C1 segment of cervical spinal cord (tissue), 14 donors: ENCODE measurements around the gene AMOTL1.

Source experiments
- DNase-seq, 14 donors: peaks; one replicate each; lab custom pipeline; 2025; lab: John Stamatoyannopoulos, UW

Gene AMOTL1

DNA sequence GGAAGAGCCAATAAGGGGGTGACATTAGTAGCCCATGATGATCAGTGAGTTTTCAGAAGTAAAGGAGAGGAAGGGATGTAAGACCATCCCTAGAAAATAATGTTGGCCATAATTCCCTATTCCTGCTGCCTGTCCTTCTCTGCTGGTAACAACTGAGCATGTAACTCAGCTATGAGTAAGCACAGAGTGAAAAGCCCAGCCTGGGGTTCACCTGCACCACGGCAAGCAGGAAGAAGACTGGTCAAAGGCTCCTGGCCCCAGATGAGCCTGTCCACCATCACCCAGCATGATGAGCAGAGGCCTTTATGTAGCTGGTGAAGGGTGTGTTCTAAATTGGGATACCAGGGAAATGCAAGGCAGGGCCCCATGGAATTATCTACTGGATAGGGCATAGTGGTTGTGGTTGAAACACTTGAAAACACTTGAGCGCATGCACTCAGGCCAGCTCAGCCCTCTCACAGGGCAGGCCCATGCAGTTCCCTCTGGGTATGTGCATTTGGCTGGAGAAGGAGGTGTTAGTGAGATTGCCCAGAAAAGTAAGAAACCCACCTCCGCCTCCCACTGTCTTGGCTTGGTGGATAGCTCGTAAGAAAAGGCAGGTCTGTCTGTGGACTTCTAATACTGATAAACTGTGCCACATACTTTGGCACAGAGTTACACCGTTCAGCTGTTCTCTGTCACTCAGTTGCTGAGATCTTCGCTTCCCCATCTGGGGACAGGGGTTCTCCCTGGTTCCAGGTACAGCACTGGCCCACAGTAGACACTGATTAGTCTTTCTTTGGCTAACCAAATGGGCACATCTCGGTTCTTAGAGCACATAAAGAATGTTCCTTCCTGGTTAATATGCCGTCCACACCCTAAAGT is 86.8 kb downstream of the AMOTL1 start:
- no peak for DNase-seq

DNA sequence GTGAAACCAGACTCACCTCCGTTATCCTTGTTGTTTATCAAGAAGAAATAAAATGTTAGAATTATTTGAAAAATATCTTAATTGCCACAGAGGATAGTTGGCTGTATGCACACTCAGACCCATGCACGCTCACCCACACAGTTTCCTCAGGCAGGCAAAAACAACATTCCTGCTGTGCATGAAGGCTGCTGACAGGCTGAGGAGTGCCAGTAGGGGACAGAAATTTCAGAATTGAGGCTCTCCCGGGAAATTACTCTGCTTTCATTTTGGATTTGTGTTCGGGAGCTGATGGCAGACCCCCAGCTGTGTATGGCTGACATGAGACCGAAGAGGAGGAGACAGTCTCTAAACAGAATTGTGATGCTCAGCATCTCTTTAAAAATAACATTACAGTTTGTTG is 87.5 kb downstream of the AMOTL1 start:
- DNase-seq: no peak

DNA sequence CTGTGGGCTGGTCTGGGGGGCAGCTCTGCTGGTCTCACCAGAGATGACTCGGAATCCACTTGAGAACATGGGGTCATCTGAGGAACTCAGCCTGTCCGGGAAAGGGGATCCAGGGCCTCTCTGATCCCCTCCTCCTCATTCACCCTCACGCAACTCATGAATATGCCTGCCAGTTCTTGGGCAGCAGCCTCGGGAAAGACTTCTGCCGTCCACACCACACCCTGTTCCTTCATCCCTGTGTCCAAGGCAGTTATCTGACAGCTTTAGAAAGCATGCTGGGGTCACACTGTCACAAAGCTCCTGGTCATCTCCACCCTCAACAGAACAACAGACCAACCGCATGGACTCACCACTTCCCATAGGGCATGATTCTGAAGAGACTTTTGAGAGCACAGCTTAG is 88.3 kb downstream of the AMOTL1 start:
- DNase-seq: no peak

DNA sequence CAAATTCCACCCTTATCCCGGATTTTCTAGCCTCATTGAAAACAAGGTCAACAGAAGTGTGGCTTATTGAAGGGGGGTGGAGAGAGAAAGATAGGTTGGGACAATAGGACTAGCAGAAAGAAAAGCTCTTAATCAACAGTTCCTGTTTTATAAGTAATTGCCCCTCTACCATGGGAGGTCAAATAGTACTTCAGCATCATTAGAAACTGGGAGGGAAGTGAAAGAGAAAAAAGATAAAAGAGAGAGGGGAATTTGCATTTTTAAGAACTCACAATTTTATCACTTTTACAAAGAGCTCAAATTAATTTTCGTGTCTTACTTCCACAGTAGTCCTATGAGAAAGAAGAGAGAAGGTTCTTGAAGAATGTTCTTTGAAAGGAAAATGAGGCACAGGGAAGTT is 89.2 kb downstream of the AMOTL1 start:
- DNase-seq: no peak

DNA sequence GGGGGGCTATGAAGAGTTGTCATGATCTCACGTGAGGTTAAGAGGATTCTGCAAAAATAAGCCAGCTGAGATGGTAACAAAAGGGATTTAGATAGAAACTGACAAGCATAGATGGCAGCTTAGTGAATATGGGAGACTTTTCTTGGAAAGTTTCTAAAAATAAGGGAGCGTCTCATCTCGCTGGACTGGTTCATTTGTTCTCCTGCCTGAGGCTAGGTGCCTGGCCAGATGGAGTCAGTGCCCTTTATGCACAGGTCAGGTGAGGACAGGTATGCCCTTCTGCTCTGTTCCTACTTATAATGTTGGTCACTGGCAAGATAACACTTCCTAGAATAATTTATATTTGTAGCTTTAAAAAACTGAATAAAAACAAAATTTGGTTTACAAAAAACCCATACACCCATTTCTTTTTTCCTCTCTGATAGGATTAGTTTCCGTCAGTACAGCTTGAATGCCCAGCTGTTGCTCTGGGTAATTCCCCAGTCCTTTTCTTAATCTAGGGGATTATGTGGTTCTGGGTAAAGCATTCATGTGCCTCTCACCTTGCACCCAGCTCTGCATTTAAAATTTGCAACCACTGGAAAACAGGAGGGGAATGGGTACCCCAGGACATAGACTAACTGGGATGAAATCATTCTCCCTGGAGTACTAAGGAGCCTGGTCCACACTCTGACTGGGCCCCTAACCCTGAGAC is 90.0 kb downstream of the AMOTL1 start:
- DNase-seq: no peak

DNA sequence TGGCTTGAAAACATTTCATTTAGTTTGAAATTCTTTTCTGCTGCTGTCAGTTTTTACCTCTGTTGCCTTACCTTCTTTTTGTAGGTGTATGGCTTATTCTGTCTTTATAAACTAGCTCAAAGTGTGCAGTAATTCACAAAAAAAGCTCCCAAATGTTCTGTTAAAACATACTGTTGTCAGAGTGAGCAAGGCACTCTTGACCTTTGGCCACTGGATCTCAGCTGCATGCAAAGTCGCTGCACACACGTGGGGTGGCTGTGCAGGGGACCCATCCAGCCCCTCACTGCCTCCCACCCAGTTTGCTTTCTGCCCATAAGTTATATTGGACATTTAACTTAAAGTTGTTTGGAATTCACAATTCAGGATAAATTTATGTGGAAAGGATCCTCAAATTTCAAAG is 92.2 kb downstream of the AMOTL1 start:
- no peak for DNase-seq

DNA sequence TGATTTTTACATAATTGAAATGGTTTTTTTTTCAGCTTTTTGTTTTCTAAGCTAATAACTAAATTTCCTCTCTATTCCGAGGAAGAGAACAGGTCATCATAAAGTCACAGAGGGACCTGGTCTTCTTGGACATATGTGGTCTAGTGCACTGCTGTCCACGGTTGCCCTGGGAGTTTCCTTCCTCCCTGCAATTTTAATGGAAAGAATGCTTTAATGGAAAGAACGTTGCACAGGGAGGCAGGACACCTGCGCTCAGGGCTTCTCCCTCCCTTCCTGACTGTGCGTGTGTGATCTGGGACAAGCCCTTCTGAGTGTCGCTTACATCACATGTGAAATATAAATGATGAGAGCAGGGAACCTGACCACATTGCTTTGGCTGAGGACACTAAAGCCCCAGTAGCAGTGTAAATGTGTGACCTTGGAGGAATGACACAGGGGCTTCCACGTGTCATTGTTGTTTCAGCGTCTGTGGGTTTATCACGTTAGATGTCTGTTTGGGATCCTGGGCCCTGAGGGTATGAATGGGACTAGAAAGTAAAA is 93.2 kb downstream of the AMOTL1 start:
- DNase-seq: no peak

DNA sequence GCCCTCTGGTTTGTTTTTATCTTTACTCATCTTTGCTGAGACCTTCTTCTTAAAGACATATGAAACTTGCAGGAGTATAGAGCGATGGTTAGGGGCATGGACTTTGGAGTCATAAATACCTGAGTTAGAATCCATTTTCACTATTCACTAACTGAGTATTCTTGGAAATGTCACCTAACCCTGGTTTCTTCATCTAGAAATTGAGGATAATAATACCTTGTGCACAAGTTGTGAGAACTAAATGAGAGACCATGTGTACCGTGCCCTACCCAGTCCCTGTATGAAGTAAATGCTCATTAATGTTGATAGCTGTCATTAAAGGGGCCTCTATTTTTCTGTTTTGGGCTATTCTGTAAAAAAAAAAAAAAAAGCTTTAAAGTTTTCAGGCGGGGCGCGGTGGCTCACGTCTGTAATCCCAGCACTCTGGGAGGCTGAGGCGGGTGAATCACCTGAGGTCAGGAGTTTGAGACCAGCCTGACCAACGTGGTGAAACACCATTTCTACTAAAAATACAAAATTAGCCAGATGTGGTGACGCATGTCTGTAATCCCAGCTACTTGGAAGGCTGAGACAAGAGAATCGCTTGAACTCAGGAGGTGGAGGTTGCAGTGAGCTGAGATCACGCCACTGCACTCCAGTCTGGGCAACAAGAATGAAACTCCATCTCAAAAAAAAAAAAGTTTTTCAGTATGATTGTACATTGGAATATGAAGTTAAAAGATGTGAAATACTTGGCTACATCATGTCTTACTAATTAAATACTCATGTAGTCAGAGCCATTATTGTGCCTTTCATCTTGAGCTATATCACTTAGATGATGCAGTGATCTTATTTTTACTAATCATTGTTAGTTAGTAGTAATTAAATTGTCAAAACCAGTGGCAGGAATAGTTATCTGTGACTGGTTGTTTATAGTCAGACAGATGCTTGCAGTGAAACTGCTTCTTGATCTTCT is 95.0 kb downstream of the AMOTL1 start:
- no peak for DNase-seq

DNA sequence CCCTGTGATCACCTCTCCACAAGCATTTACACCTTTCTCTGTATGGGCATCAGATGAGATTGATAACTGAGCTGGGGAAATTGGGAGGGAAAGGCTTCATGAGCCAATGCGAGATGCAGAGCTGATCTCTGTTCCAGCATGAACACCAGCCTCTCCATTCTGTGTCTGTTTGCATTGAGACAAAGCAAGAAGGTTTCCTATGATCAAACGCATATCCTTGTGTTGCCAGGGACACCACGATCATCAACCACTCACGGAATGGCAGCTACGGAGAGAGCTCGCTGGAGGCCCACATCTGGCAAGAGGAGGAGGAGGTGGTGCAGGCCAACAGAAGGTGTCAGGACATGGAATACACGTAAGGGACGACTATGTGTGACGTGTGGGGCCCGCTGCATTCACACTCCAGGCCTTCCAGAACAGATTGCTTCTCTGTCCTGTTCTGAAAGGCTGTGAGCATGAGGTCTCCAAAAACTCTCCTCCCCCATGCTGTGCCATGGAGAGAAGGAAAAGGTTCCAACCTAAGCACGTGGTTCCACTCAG is 96.4 kb downstream of the AMOTL1 start:
- no peak for DNase-seq

DNA sequence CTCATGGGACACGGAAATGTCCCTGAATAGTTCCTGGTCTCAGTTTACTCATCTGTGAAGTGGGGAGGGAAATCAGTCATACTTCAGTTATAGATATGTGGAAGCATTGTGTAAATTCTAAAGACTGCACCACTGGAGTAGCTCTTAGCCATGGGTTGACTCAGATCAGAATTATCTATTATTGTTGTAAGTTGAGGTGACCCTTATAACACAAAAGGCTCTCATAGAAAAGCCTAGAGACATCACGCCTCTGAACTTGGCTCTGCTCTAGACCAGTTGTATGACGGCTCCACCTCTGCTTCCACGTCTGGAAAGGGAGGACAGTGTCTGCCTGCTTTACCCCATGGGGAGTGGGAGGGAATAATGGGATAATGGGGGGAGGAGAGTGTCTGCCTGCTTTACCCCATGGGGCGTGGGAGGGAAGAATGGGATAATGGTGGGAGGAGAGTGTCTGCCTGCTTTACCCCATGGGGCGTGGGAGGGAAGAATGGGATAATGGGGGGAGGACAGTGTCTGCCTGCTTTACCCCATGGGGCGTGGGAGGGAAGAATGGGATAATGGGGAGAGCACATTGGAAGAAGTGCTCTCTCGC is 98.2 kb downstream of the AMOTL1 start:
- no peak for DNase-seq

DNA sequence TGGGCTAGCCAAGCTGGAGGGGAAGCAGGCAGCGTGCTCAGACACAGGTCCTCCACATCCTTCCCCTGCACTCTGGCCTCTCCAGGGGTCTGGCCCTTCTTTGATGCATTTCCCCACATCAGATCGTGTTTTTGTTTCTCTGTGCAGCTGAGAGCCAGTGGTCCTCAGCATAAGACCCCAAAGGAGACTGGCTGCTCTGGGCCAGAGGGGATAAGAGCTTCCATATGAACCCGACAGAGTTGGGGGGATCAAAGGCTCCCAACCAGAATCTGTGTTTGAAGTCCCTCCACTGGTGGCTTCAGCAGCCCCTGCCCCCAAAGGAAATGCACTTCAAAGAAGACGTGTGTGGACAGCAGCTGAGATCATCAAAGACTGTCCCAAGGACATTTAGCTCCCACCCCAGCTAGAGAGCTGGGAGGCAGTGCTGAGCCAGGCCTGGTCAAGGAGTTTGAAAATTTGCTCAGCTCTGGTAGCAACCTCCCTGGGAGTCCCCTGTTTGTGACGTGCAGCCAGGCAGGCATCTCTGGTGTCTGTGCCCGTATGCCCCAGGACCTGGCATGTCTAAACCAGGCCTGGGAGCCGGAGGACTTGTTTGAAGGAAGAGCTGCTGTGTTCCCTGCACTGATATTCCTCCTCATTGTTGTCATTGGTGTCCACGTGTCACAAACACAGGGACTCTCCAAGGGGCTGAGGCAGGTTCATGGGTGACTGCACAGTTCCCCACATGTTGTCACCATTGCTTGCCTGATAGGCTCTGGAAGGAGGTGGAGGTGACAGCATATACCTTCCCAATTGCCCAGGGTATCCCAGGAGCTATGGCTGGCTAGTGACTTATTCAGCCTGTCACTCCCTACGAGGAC is 99.0 kb downstream of the AMOTL1 start:
- no peak for DNase-seq

DNA sequence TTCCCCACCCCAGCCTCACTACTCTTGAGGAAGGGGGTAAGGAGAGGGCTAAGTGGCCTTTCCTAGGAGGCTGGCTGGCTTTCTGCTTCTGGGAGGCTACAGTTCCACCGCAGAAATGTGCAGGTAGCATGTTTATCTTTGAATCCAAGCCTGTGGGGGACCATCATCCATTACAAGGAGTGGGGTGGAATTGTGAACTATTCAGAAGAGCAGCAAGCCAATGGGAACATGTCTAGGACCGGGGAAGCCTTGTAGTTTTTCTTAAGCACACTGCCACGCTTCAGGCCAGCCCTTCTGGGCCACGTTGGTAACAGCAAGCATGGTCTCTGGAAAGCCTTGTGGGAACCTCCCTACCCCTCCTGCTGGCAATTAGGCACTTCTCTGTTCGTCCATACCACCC is 100.3 kb downstream of the AMOTL1 start:
- no peak for DNase-seq

DNA sequence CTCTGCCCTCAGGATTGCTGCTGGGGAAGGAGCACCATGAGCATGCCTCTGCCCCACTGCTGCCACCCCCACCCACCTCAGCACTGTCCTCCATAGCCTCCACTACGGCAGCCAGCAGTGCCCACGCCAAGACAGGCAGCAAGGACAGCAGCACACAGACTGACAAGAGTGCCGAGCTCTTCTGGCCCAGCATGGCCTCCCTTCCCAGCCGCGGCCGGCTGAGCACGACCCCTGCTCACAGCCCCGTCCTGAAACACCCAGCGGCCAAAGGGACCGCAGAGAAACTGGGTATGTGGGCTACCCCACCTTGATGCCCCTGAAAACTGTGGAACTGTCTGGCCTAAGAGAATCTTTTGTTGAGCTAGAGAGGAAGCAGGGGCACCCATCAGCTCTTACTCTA is 101.0 kb downstream of the AMOTL1 start:
- DNase-seq: no peak

DNA sequence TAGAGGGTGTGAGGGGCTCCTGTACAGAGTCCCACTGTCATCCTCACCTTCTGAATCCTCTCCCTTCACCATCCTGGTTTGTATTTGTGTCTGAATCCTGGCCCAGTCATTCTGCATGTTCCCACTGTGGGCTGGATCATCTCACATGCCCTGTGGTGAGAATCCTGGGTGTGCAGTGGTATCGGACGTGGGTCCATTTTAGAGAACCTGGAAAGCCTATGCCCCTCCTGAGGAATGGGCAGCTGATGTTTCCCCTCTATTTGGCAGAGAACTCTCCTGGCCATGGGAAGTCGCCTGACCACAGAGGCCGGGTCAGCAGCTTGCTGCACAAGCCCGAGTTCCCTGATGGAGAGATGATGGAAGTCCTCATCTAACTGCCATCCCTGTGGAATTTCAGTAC is 102.3 kb downstream of the AMOTL1 start:
- no peak for DNase-seq

DNA sequence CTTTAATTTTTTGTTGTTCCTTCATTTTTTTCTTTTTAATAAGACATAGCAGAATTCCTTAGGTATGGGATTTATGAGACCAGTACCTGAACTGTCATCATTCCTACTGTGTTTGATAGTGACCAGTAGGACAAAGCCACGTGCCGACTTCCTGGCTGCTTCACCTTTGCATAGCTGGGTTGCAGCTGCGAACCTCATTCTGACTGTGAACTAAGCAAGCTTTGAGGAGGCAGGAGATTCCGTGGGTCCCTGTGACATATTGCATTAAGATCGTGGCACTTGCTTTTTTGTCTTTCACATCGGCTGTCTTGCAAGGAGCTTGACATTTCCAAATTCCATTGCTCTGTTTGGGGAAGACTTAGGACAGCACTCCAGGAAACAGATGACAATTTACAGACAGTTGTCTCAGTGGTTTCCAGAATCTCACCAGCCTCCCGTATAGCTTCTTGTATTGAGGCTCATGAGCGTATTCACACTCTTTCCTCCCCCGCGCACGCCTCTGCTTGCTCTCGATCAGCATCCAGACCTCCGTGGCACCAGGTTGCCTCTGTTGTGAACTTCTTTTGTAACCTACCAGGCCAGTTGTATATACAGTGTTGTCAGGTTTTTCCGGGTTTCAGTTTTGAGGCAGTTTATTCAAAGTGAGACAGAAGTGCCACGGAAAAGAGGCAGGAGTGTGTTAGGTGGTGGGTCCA is 103.5 kb downstream of the AMOTL1 start:
- no peak for DNase-seq

DNA sequence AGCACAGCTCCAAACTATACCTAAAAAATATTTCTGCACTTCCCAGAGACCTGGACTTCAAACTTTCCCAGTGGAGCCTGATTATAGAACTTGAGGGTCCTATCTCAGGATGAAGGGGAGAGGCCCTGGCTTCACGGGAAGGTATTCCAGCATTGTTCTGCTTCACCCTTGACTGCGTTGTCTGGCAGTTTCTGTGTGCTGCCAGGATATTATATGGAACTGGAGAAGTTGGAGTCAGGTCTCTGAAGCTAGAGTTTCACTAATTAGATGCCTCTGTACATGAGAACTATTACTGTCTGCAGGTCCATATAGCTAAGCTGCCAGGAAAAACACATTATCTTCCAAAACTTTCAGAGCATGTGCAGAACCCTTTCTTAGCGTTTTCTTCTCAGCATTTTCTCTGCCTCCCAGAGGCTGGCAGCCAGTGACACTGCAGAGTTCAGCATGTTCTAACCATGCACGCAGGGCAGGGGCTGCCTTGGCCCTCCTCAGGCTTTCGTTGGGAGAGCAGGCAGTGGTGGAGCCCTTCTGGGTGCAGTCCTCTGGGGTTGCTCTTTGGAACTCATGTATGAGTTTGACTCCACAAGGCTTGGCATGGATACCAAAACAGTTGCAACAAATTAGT is 105.9 kb downstream of the AMOTL1 start:
- no peak for DNase-seq

DNA sequence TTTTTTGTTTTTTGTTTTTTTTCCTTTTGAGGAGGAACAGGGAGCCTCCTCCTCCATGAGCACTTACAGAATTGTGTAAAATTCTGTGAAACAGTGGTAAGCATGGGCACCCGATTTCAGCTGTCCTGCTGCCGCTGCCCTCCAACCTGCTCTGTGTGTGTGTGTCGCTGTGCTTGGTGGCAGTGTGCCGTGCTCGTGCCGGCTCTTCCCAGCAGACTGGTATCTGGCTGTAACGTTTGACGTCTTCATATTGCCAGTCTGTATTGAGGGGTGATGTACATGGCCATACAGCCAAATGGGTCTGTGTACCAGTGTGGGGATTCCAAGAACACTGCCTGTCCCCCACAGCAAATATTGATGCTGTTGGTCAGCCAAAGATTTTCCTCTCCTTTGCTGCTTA is 108.1 kb downstream of the AMOTL1 start:
- no peak for DNase-seq

DNA sequence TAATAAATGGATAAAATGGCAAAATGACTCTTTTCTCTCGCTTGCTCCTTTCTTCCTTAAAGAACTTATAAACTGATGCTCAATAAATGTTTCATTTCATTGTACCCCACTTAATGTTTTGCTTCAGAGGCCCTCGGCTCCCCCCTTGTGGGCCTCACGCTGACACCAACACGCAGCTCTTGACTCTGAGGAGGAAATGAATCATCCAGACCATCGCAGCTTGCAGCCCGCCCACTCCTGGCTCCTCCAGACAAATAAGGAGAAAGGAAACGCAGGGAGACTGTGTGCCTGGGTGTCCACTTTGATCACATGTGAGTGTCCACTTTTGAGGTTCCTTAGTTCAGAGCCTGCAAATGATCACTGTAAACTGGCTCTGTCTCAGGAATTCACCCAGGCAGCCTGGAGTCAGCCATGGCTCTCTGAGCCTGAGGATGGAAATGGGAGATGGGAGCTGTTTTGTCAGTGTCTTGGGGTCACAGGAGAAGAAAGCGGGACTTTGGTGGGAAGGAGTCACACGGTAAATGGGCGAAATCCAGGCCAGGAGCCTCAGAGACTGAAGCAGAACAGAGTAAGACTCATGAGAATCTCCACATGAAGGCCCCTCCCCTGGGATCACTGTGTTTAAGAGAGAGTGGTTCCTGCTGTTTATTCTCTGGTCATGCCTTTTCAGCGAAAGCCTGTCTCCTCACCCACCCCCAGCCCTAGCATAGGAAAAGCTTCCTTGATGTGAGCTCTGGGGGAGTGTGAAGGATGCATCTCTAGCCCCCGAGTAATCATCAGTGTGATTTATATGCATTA is 108.7 kb downstream of the AMOTL1 start:
- peak in 7 of 14 donors; percentile 10 to 49 (median 31) for DNase-seq
